HCT116 (cell line): ENCODE results near the gene PRKCA. TPM values are rescaled to one million over a fixed set of nuclear protein-coding genes. Genes with fewer than 3 reads are reported as not detected.

Experiments used
- ATAC-seq: fragments of 200-7000 bp; cut with Tn5 transposase; 2 replicates; pipeline ENCODE4 v1.9.1; 2020; ENCODE audit warnings: mild to moderate bottlenecking, moderate library complexity
- BruUV-seq: library from RNA; stranded (reverse); fragments of 400-500 nt; replicated peaks from 2 replicates; lab custom pipeline; 2021; lab: Mats Ljungman, UMichigan
- CTCF ChIA-PET: fragments of 300-600 bp; sonication (Branson Sonifier 250); formaldehyde crosslinking; loops from one replicate; lab custom pipeline; 2021; ENCODE audit warnings: antibody characterized with exemption; lab: Charles Lee
- POLR2A ChIA-PET: fragments of 300-600, 350-600 bp; sonication (Branson Sonifier 250); formaldehyde crosslinking; loops from one replicate; lab custom pipeline; 2021; ENCODE audit warnings: antibody characterized with exemption; lab: Charles Lee
- RAD21 ChIA-PET, 2 experiments: fragments of 300-600 bp; sonication (Branson Sonifier 250); formaldehyde crosslinking; loops; one replicate each; lab custom pipeline; 2023; ENCODE audit warnings: low total read pairs in 2 of 2; ENCODE audit not compliant: uncharacterized antibody in 2 of 2, unreplicated experiment in 2 of 2, low non-redundant PET in 1 of 2; lab: Charles Lee
- DNase-seq: peaks from one replicate; pipeline ENCODE4 v3.0.0-alpha.2; 2010; ENCODE audit warnings: low read depth, low spot score
- H2AFZ ChIP-seq: fragments of 200-600 bp; shearing (Covaris generic), sonication (generic); 2 replicates; pipeline ENCODE4 v1.6.1; 2017; ENCODE audit warnings: low read depth, mixed run types, mixed read lengths, antibody characterized with exemption, low read length; ENCODE audit not compliant: poor library complexity, severe bottlenecking
- H3K27ac ChIP-seq: 2 replicates; pipeline ENCODE4 v1.5.1; 2012; ENCODE audit warnings: low read depth, low read length
- H3K27me3 ChIP-seq: fragments of 200-600 bp; sonication (generic); 2 replicates; pipeline ENCODE4 v1.6.1; 2016; ENCODE audit warnings: mixed run types, low read length, mixed read lengths; ENCODE audit not compliant: insufficient read depth
- H3K36me3 ChIP-seq, 2 experiments: fragments of 200-500 bp in 1 of 2; fragments of 200-600 bp in 1 of 2; sonication (Bioruptor generic) in 1 of 2; sonication (generic) in 1 of 2; 2 replicates each; pipeline versions ENCODE4 v1.5.1 to v1.6.1; 2014 to 2016; ENCODE audit warnings: low read length in 2 of 2, inconsistent platforms in 1 of 2, mixed read lengths in 1 of 2, mixed run types in 1 of 2; ENCODE audit not compliant: insufficient read depth in 2 of 2, control insufficient read depth in 1 of 2
- H3K4me1 ChIP-seq, 2 experiments: fragments of 200-600 bp in 1 of 2; sonication (generic) in 1 of 2; 2 replicates each; pipeline versions ENCODE4 v1.5.1 to v1.6.1; 2012 to 2017; ENCODE audit warnings: low read length in 2 of 2, inconsistent platforms in 1 of 2, mild to moderate bottlenecking in 1 of 2, mixed read lengths in 1 of 2, mixed run types in 1 of 2, moderate library complexity in 1 of 2; ENCODE audit not compliant: insufficient read depth in 2 of 2, control insufficient read depth in 1 of 2
- H3K4me2 ChIP-seq: fragments of 200-600 bp; sonication (generic); 2 replicates; pipeline ENCODE4 v1.6.1; 2017; ENCODE audit warnings: mixed run types, low read length, mixed read lengths
- H3K4me3 ChIP-seq, 2 experiments: fragments of 200-600 bp in 1 of 2; sonication (generic) in 1 of 2; replicated peaks in 1 of 2; 2 replicates each; pipeline ENCODE4 v1.5.1; 2011 to 2016; ENCODE audit warnings: low read length in 2 of 2, control low read depth in 1 of 2, low read depth in 1 of 2, mild to moderate bottlenecking in 1 of 2, mixed read lengths in 1 of 2, mixed run types in 1 of 2
- H3K79me2 ChIP-seq: fragments of 200-600 bp; sonication (generic); 2 replicates; pipeline ENCODE4 v1.6.1; 2017; ENCODE audit warnings: mild to moderate bottlenecking, mixed run types, low read length, moderate library complexity, mixed read lengths; ENCODE audit not compliant: insufficient read depth
- H3K9ac ChIP-seq: fragments of 200-600 bp; sonication (generic); 2 replicates; pipeline ENCODE4 v1.6.1; 2016; ENCODE audit warnings: low read length, mixed read lengths
- H3K9me2 ChIP-seq: fragments of 200-600 bp; sonication (generic), shearing (Covaris generic); 2 replicates; pipeline ENCODE4 v1.6.1; 2017; ENCODE audit warnings: mixed run types, mild to moderate bottlenecking, moderate library complexity; ENCODE audit not compliant: insufficient read depth
- H3K9me3 ChIP-seq, 2 experiments: fragments of 200-500 bp in 1 of 2; fragments of 200-600 bp in 1 of 2; sonication (Bioruptor generic) in 1 of 2; sonication (generic) in 1 of 2; 2 replicates each; pipeline ENCODE4 v1.6.1; 2014 to 2017; ENCODE audit warnings: low read length in 2 of 2, mixed read lengths in 2 of 2, inconsistent platforms in 1 of 2, low read depth in 1 of 2, mild to moderate bottlenecking in 1 of 2, mixed run types in 1 of 2, moderate library complexity in 1 of 2; ENCODE audit not compliant: control insufficient read depth in 1 of 2, insufficient read depth in 1 of 2
- H4K20me1 ChIP-seq: fragments of 200-600 bp; sonication (generic), shearing (Covaris generic); 2 replicates; pipeline ENCODE4 v1.6.1; 2017; ENCODE audit warnings: mixed run types, mild to moderate bottlenecking, moderate library complexity; ENCODE audit not compliant: insufficient read depth
- ATF3 ChIP-seq: IDR thresholded peaks from 2 replicates; pipeline ENCODE4 v1.6.1; 2012
- CBX3 ChIP-seq: IDR thresholded peaks from 2 replicates; pipeline ENCODE4 v1.6.1; 2012; ENCODE audit warnings: low read depth
- CEBPB ChIP-seq: IDR thresholded peaks from 2 replicates; pipeline ENCODE4 v1.6.1; 2012; ENCODE audit warnings: low read depth
- CTCF ChIP-seq, 3 experiments: fragments of 200-600 bp in 1 of 3; sonication (generic) in 1 of 3; IDR thresholded peaks in 2 of 3; conservative IDR thresholded peaks in 1 of 3; 2 replicates each; pipeline ENCODE4 v1.5.1; 2012 to 2017; ENCODE audit warnings: low read depth in 2 of 3, low read length in 2 of 3, antibody characterized with exemption in 1 of 3, borderline replicate concordance in 1 of 3, control low read depth in 1 of 3, mild to moderate bottlenecking in 1 of 3, mixed read lengths in 1 of 3, mixed run types in 1 of 3, moderate library complexity in 1 of 3; ENCODE audit not compliant: insufficient read depth in 1 of 3
- ELF1 ChIP-seq: IDR thresholded peaks from 2 replicates; pipeline ENCODE4 v1.6.1; 2012; ENCODE audit warnings: low read depth, borderline replicate concordance
- EZH2 ChIP-seq: fragments of 200-600 bp; sonication (generic); IDR thresholded peaks from 2 replicates; pipeline ENCODE4 v1.6.1; 2017; ENCODE audit warnings: antibody characterized with exemption, mixed run types
- FOSL1 ChIP-seq: IDR thresholded peaks from 2 replicates; pipeline ENCODE4 v1.6.1; 2012; ENCODE audit warnings: low read depth
- JUND ChIP-seq: IDR thresholded peaks from 2 replicates; pipeline ENCODE4 v1.6.1; 2012
- MAX ChIP-seq: IDR thresholded peaks from 2 replicates; pipeline ENCODE4 v1.6.1; 2012
- POLR2A ChIP-seq: IDR thresholded peaks from 2 replicates; pipeline ENCODE4 v1.7.0; 2011; ENCODE audit warnings: borderline replicate concordance; ENCODE audit not compliant: insufficient read depth, insufficient read length; ENCODE audit errors: extremely low read depth
- POLR2AphosphoS5 ChIP-seq: IDR thresholded peaks from 2 replicates; pipeline ENCODE4 v1.6.1; 2011; ENCODE audit warnings: mild to moderate bottlenecking, low read depth, low read length, moderate library complexity
- RAD21 ChIP-seq: IDR thresholded peaks from 2 replicates; pipeline ENCODE4 v1.6.1; 2012; ENCODE audit warnings: low read depth, mild to moderate bottlenecking
- REST ChIP-seq: IDR thresholded peaks from 2 replicates; pipeline ENCODE4 v1.6.1; 2012; ENCODE audit warnings: low read depth
- SIN3A ChIP-seq: IDR thresholded peaks from 2 replicates; pipeline ENCODE4 v1.6.1; 2012; ENCODE audit warnings: low read depth
- SP1 ChIP-seq: IDR thresholded peaks from 2 replicates; pipeline ENCODE4 v1.6.1; 2012; ENCODE audit warnings: low read depth
- SRF ChIP-seq: IDR thresholded peaks from 2 replicates; pipeline ENCODE4 v1.6.1; 2012; ENCODE audit warnings: low read depth
- TCF7L2 ChIP-seq: IDR thresholded peaks from 2 replicates; pipeline ENCODE4 v1.7.0; 2011; ENCODE audit warnings: borderline replicate concordance, inconsistent platforms; ENCODE audit not compliant: insufficient read depth, insufficient read length; ENCODE audit errors: extremely low read depth
- ZBTB33 ChIP-seq: IDR thresholded peaks from 2 replicates; pipeline ENCODE4 v1.6.1; 2011; ENCODE audit warnings: mild to moderate bottlenecking, low read length, moderate library complexity; ENCODE audit not compliant: insufficient replicate concordance; ENCODE audit errors: extremely low read depth
- ZFX ChIP-seq: fragments of 450-650 bp; IDR thresholded peaks from 2 replicates; pipeline ENCODE4 v1.6.1; 2017
- ZNF274 ChIP-seq: fragments of 200-500 bp; sonication (Bioruptor generic); IDR thresholded peaks from 2 replicates; pipeline ENCODE4 v1.6.1; 2014; ENCODE audit warnings: mild to moderate bottlenecking, low read depth, low read length, inconsistent platforms
- intact Hi-C: fragments of 100-400 bp; cut with micrococcal nuclease; formaldehyde crosslinking; loops from 2 replicates; pipeline ENCODE4 v1.10.0; 2022
- total RNA-seq: library from RNA; stranded (reverse); gene quantifications from one replicate; pipeline ENCODE4 v1.2.1, GENCODE V29; 2021; ENCODE audit not compliant: unreplicated experiment

PRKCA gene
- total RNA-seq, 1 experiment from 2014 or later = 18.8 TPM

GRCh38 chr17:66789961-66790437 lies 487.6 kb downstream of the PRKCA start:
- H3K4me1 ChIP-seq = no peaks in the 10 kb centered on the region
- POLR2A ChIA-PET = no interaction called here
- DNase-seq (no peak), ATAC-seq (no peak)
- H3K36me3 ChIP-seq = no peaks in the 10 kb centered on the region
- H4K20me1 ChIP-seq = no peaks in the 10 kb centered on the region
- no peaks in the 10 kb centered on the region for H3K9me3 ChIP-seq
- TF ChIP-seq JUND (no peak), CTCF (IDR thresholded peaks at IDR 0.05 in 2 of 3, conservative IDR thresholded peaks at IDR 0.05 in 1 of 3; ENCODE audit: borderline replicate concordance in 1 of 3, insufficient read depth in 1 of 3, low read depth in 2 of 3, low read length in 2 of 3) (no peak), FOSL1 (no peak), CEBPB (no peak), CBX3 (no peak), TCF7L2 (no peak), ATF3 (no peak), MAX (no peak), POLR2A (no peak), REST (no peak), SIN3A (no peak), SP1 (no peak), ZBTB33 (no peak), ZNF274 (no peak), EZH2 (no peak), ELF1 (no peak), POLR2AphosphoS5 (no peak), SRF (no peak), ZFX (no peak), RAD21 (no peak)
- intact Hi-C loops = no loop called here
- H2AFZ ChIP-seq = no peak overlapping the region
- no peak overlapping the region for H3K4me2 ChIP-seq
- no peak overlapping the region for H3K9ac ChIP-seq
- no peaks in the 10 kb centered on the region for H3K27me3 ChIP-seq
- no peaks in the 10 kb centered on the region for H3K9me2 ChIP-seq
- H3K79me2 ChIP-seq = no peaks in the 10 kb centered on the region
- H3K27ac ChIP-seq = no peak overlapping the region
- no peak overlapping the region for H3K4me3 ChIP-seq
- RAD21 ChIA-PET = no interaction called here
- BruUV-seq = no TSS peak
- CTCF ChIA-PET = no interaction called here
